MM.1S (cell line): ENCODE data around the gene COPS9.
A peak's percentile ranks its signal among the peaks of the same experiment; 100 is the strongest.

Experiments
- DNase-seq: peaks from one replicate; pipeline ENCODE4 v3.0.0-alpha.2; 2015
- H2AFZ ChIP-seq: fragments of 300-600 bp; sonication (generic); 2 replicates; pipeline ENCODE4 v1.6.0; 2016; ENCODE audit warnings: antibody characterized with exemption, low read length
- H3F3A ChIP-seq: fragments of 300-600 bp; sonication (generic); 2 replicates; pipeline ENCODE4 v1.6.1; 2016; ENCODE audit warnings: mild to moderate bottlenecking, antibody characterized with exemption, low read length, moderate library complexity, mixed read lengths; ENCODE audit not compliant: insufficient read depth
- H3K27ac ChIP-seq: fragments of 300-600 bp; sonication (generic); 2 replicates; pipeline ENCODE4 v1.5.1; 2016; ENCODE audit warnings: mild to moderate bottlenecking, low read length
- H3K27me3 ChIP-seq: fragments of 300-600 bp; sonication (generic); replicated peaks from 2 replicates; pipeline ENCODE4 v1.6.0; 2016; ENCODE audit warnings: low read length; ENCODE audit not compliant: insufficient read depth
- H3K36me3 ChIP-seq: fragments of 300-600 bp; sonication (generic); replicated peaks from 2 replicates; pipeline ENCODE4 v1.6.1; 2016; ENCODE audit warnings: mild to moderate bottlenecking, low read length, mixed read lengths; ENCODE audit not compliant: insufficient read depth
- H3K4me1 ChIP-seq: fragments of 300-600 bp; sonication (generic); 2 replicates; pipeline ENCODE4 v1.6.1; 2016; ENCODE audit warnings: low read length, mixed read lengths
- H3K4me2 ChIP-seq: fragments of 300-600 bp; sonication (generic); 2 replicates; pipeline ENCODE4 v1.6.0; 2016; ENCODE audit warnings: low read depth, low read length
- H3K4me3 ChIP-seq: fragments of 300-600 bp; sonication (generic); 2 replicates; pipeline ENCODE4 v1.5.1; 2016; ENCODE audit warnings: low read length, mixed read lengths
- H3K79me2 ChIP-seq: fragments of 300-600 bp; sonication (generic); 2 replicates; pipeline ENCODE4 v1.6.1; 2016; ENCODE audit warnings: mixed run types, low read length, mixed read lengths
- H3K9ac ChIP-seq: fragments of 300-600 bp; sonication (generic); 2 replicates; pipeline ENCODE4 v1.6.1; 2016; ENCODE audit warnings: low read length, mixed read lengths
- H3K9me2 ChIP-seq: fragments of 300-600 bp; sonication (generic); replicated peaks from 2 replicates; pipeline ENCODE4 v1.6.1; 2016; ENCODE audit warnings: mild to moderate bottlenecking, low read length, mixed read lengths; ENCODE audit not compliant: insufficient read depth
- H3K9me3 ChIP-seq: fragments of 300-600 bp; sonication (generic); replicated peaks from 2 replicates; pipeline ENCODE4 v1.6.1; 2016; ENCODE audit warnings: mild to moderate bottlenecking, low read length, mixed read lengths; ENCODE audit not compliant: insufficient read depth
- H4K20me1 ChIP-seq: fragments of 300-600 bp; sonication (generic); 2 replicates; pipeline ENCODE4 v1.6.1; 2016; ENCODE audit warnings: mild to moderate bottlenecking, low read length, moderate library complexity, mixed read lengths; ENCODE audit not compliant: insufficient read depth
- CTCF ChIP-seq: fragments of 300-600 bp; sonication (generic); IDR thresholded peaks from 2 replicates; pipeline ENCODE4 v1.5.1; 2016; ENCODE audit warnings: antibody characterized with exemption, low read length, mixed read lengths
- EZH2 ChIP-seq: fragments of 300-600 bp; sonication (generic); optimal IDR thresholded peaks from 2 replicates; pipeline ENCODE3; 2017; ENCODE audit warnings: low read depth, mild to moderate bottlenecking, antibody characterized with exemption, low read length, mixed read lengths
- EZH2phosphoT487 ChIP-seq: fragments of 300-600 bp; sonication (generic); IDR thresholded peaks from 2 replicates; pipeline ENCODE4 v1.6.1; 2018; ENCODE audit warnings: antibody characterized with exemption, low read length

COPS9 gene

GRCh38 chr2:240153418-240153817 is 17.3 kb upstream of the COPS9 start:
- no peak for TF ChIP-seq CTCF
- Histone ChIP-seq H3K4me3 (no peak overlapping the region), H2AFZ (no peak overlapping the region), H3K79me2 (no peaks in the 10 kb centered on the region), H3K4me2 (no peak overlapping the region), H3F3A (no peaks in the 10 kb centered on the region), H3K36me3 (no peaks in the 10 kb centered on the region), H3K9ac (no peak overlapping the region), H3K27ac (no peak overlapping the region), H3K4me1 (no peaks in the 10 kb centered on the region), H3K9me3 (no peaks in the 10 kb centered on the region), H3K9me2 (no peaks in the 10 kb centered on the region), H3K27me3 (peaks cover 54% of the 10 kb centered on the region), H4K20me1 (no peaks in the 10 kb centered on the region)
- no peak for DNase-seq

GRCh38 chr2:240151477-240152031 is 15.4 kb upstream of the COPS9 start:
- Histone ChIP-seq H3K9me3 (no peaks in the 10 kb centered on the region), H3K79me2 (no peaks in the 10 kb centered on the region), H3K9me2 (no peaks in the 10 kb centered on the region), H4K20me1 (no peaks in the 10 kb centered on the region), H3K9ac (no peak overlapping the region), H3K36me3 (no peaks in the 10 kb centered on the region), H3K27ac (no peak overlapping the region), H3K27me3 (peaks cover 53% of the 10 kb centered on the region), H3K4me1 (no peaks in the 10 kb centered on the region), H2AFZ (no peak overlapping the region), H3K4me3 (no peak overlapping the region), H3K4me2 (no peak overlapping the region), H3F3A (no peaks in the 10 kb centered on the region)
- no peak for DNase-seq
- no peak for TF ChIP-seq CTCF
- TF ChIP-seq EZH2: no peak

- DNase-seq: no peak
- no peaks in the 10 kb centered on the region for H4K20me1 ChIP-seq
- peaks cover 50% of the 10 kb centered on the region for H3K27me3 ChIP-seq
- no peaks in the 10 kb centered on the region for H3K36me3 ChIP-seq
- H3K4me3 ChIP-seq: no peak overlapping the region
- no peak overlapping the region for H2AFZ ChIP-seq
- no peaks in the 10 kb centered on the region for H3K4me1 ChIP-seq
- no peaks in the 10 kb centered on the region for H3K79me2 ChIP-seq
- no peaks in the 10 kb centered on the region for H3K9me3 ChIP-seq
- H3K9ac ChIP-seq: no peak overlapping the region
- no peaks in the 10 kb centered on the region for H3K9me2 ChIP-seq
- TF ChIP-seq CTCF (peak; percentile 71), EZH2phosphoT487 (no peak)
- peak overlapping the region; percentile 19; the same call in 1 of the 2 replicates for H3K4me2 ChIP-seq
- H3K27ac ChIP-seq: no peak overlapping the region
- no peaks in the 10 kb centered on the region for H3F3A ChIP-seq
These were observed 14.1 kb upstream of the COPS9 start for GRCh38 chr2:240149943-240150784.
